HL-60 (cell line): ENCODE measurements around the gene PADI2.

Source experiments
- DNase-seq, 2 experiments: peaks; one replicate each; pipeline ENCODE4 v3.0.0-alpha.2; 2010 to 2020; ENCODE audit warnings: low read depth in 1 of 2, low spot score in 1 of 2
- H3K27ac ChIP-seq: fragments of 250-450 bp; sonication (Bioruptor Pico); replicated peaks from 2 replicates; pipeline ENCODE4 v1.5.1; 2020; ENCODE audit warnings: mild to moderate bottlenecking, moderate library complexity
- H3K27me3 ChIP-seq: fragments of 250-450 bp; sonication (Bioruptor Pico); 2 replicates; pipeline ENCODE4 v1.5.1; 2021; ENCODE audit warnings: mild to moderate bottlenecking, moderate library complexity; ENCODE audit not compliant: insufficient read depth, poor library complexity, severe bottlenecking
- H3K4me3 ChIP-seq: replicated peaks from 2 replicates; pipeline ENCODE4 v1.5.1; 2011; ENCODE audit warnings: mild to moderate bottlenecking, control low read depth, low read length; ENCODE audit not compliant: insufficient read depth
- CTCF ChIP-seq: IDR thresholded peaks from one replicate; pipeline ENCODE4 v1.5.1; 2011; ENCODE audit warnings: low read length, control low read depth, inconsistent platforms; ENCODE audit not compliant: insufficient read depth
- GABPA ChIP-seq: IDR thresholded peaks from 2 replicates; pipeline ENCODE4 v1.6.1; 2012; ENCODE audit warnings: low read depth
- POLR2AphosphoS5 ChIP-seq: IDR thresholded peaks from 2 replicates; pipeline ENCODE4 v1.6.1; 2012; ENCODE audit warnings: low read depth
- REST ChIP-seq: IDR thresholded peaks from 2 replicates; pipeline ENCODE4 v1.6.1; 2012; ENCODE audit warnings: low read depth; ENCODE audit not compliant: insufficient replicate concordance
- SPI1 ChIP-seq: IDR thresholded peaks from 2 replicates; pipeline ENCODE4 v1.6.1; 2012; ENCODE audit warnings: low read depth, mild to moderate bottlenecking, borderline replicate concordance

Gene PADI2

GRCh38 chr1:17033481-17033880 lies 85.8 kb downstream of the PADI2 start:
- Histone ChIP-seq H3K4me3 (no peak overlapping the region), H3K27ac (no peak overlapping the region)
- no peak for TF ChIP-seq GABPA
- no peak for TF ChIP-seq CTCF
- no peak for TF ChIP-seq POLR2AphosphoS5
- no peak for TF ChIP-seq SPI1
- TF ChIP-seq REST, result no peak

DNA sequence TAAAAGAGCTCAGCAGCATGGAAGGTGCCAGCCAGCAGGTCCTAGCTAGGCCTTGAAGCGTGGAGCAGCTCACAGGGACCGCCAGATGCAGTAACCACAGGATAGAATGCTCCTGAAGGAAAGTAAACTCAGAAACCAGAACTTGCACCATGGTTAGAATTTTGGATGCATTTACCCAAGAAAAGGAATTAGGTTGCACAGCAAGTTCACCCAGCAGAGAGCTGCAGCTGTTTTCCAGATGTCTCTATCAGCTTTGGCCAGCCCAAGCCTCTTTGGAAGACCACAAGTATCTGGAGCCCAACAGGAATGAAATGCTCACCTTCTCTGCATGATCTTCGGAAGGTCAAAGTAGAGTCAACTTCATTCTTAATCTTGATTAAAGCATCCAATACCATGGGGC lies 86.5 kb downstream of the PADI2 start:
- TF ChIP-seq CTCF (no peak), REST (no peak), SPI1 (no peak), POLR2AphosphoS5 (no peak), GABPA (no peak)
- no peak overlapping the region for H3K4me3 ChIP-seq
- no peaks in the 10 kb centered on the region for H3K27me3 ChIP-seq
- H3K27ac ChIP-seq, result no peak overlapping the region
- DNase-seq, result no peak

More at GRCh38 chr1:17033481-17033880, 85.8 kb downstream of the PADI2 start:
- no peak for DNase-seq
- H3K27me3 ChIP-seq, result no peaks in the 10 kb centered on the region

GRCh38 chr1:17031436-17031835 lies 87.8 kb downstream of the PADI2 start:
- TF ChIP-seq POLR2AphosphoS5, result no peak
- TF ChIP-seq GABPA, result no peak
- no peak for TF ChIP-seq SPI1
- no peak for TF ChIP-seq CTCF
- no peak for TF ChIP-seq REST
- H3K4me3 ChIP-seq, result no peak overlapping the region
- DNase-seq, result no peak
- no peak overlapping the region for H3K27ac ChIP-seq
- no peaks in the 10 kb centered on the region for H3K27me3 ChIP-seq
